ENCODE measurements around the gene TEAD1. TPM values are rescaled to one million over a fixed set of nuclear protein-coding genes. Genes with fewer than 3 reads are reported as not detected.

The TEAD1 gene
- total RNA-seq, 1 donor: 176 TPM

DNA sequence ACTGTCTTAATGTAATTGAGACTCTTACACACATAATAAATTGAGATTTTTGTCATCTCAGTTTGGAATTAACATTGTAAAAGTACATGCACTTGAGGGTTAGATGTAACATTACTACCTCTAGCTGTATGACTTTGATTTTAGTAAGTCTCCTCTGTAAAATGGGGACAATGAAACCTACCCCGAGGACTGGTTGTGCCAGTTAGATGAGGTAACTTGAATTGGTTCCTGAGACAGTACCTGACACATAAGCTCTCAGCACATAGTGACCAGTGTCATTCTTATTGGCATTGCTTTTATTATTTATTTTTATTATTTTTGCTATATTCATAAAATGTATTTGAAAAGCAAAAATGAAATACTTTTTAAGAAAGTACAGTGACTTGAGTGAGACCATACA, 114.8 kb downstream of the TEAD1 start:
- TF ChIP-seq, protein P1, sequence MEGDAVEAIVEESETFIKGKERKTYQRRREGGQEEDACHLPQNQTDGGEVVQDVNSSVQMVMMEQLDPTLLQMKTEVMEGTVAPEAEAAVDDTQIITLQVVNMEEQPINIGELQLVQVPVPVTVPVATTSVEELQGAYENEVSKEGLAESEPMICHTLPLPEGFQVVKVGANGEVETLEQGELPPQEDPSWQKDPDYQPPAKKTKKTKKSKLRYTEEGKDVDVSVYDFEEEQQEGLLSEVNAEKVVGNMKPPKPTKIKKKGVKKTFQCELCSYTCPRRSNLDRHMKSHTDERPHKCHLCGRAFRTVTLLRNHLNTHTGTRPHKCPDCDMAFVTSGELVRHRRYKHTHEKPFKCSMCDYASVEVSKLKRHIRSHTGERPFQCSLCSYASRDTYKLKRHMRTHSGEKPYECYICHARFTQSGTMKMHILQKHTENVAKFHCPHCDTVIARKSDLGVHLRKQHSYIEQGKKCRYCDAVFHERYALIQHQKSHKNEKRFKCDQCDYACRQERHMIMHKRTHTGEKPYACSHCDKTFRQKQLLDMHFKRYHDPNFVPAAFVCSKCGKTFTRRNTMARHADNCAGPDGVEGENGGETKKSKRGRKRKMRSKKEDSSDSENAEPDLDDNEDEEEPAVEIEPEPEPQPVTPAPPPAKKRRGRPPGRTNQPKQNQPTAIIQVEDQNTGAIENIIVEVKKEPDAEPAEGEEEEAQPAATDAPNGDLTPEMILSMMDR (IDR thresholded peaks at IDR 0.05; ENCODE audit: extremely low read depth, low read depth, low read length): no peak
- Histone ChIP-seq H2AFZ (ENCODE audit: low read length) (no peak overlapping the region), H3K4me3 (ENCODE audit: insufficient read depth, low read length) (no peak overlapping the region), H4K20me1 (ENCODE audit: insufficient read depth, low read length) (peaks cover 49% of the 10 kb centered on the region), H3K9me3 (ENCODE audit: low read depth, low read length) (no peaks in the 10 kb centered on the region), H3K4me1 (ENCODE audit: insufficient read depth, low read length) (peaks cover 48% of the 10 kb centered on the region), H3K79me2 (ENCODE audit: insufficient read depth, low read length) (peaks cover 81% of the 10 kb centered on the region), H3K27me3 (ENCODE audit: insufficient read depth, low read length) (no peaks in the 10 kb centered on the region), H3K36me3 (ENCODE audit: insufficient read depth, low read length) (peaks cover 10% of the 10 kb centered on the region), H3K27ac (ENCODE audit: low read depth, low read length) (no peak overlapping the region), H3K4me2 (ENCODE audit: insufficient read depth, low read length) (no peak overlapping the region)
- DNase-seq (ENCODE audit: insufficient read length, low spot score, missing footprints): no peak

DNA sequence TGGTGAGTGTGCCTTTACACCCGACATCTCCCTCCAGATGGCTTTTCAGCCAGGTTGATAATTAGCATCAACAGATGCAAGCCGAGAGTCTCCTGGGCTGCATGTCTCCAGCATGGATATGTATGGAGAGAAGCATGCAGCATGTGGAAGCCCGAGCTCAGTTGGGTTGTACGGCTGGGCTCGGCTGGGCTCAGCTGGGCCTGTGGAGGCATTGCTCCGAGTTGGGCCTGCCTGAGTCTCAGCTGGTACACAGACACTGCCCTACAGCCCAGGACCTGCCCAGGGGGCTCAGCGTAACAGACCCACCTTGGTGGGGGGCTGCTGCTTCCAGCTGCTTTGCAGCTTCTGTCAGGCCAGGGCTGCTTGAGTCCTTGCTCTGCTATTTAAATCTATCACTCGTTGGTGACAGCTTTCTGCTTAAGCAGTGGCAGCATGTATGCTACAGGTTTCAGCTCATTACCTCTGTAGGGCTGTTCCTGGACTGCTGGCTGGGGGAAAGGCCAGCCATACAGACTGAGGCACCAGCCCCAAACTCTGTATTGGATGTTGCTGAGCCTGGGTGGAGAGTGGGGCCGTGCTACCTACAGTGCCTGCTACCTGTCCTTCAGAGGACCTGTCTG, 115.5 kb downstream of the TEAD1 start:
- H3K27ac ChIP-seq (ENCODE audit: low read depth, low read length): no peak overlapping the region
- H4K20me1 ChIP-seq (ENCODE audit: insufficient read depth, low read length): peaks cover 49% of the 10 kb centered on the region
- TF ChIP-seq, protein P1 (IDR thresholded peaks at IDR 0.05; ENCODE audit: extremely low read depth, low read depth, low read length): no peak
- peaks cover 49% of the 10 kb centered on the region for H3K4me1 ChIP-seq (ENCODE audit: insufficient read depth, low read length)
- H3K27me3 ChIP-seq (ENCODE audit: insufficient read depth, low read length): no peaks in the 10 kb centered on the region
- peaks cover 10% of the 10 kb centered on the region for H3K36me3 ChIP-seq (ENCODE audit: insufficient read depth, low read length)
- no peak for DNase-seq (ENCODE audit: insufficient read length, low spot score, missing footprints)
- H2AFZ ChIP-seq (ENCODE audit: low read length): no peak overlapping the region
- H3K4me2 ChIP-seq (ENCODE audit: insufficient read depth, low read length): no peak overlapping the region
- H3K9me3 ChIP-seq (ENCODE audit: low read depth, low read length): no peaks in the 10 kb centered on the region
- H3K79me2 ChIP-seq (ENCODE audit: insufficient read depth, low read length): peaks cover 81% of the 10 kb centered on the region
- no peak overlapping the region for H3K4me3 ChIP-seq (ENCODE audit: insufficient read depth, low read length)

DNA sequence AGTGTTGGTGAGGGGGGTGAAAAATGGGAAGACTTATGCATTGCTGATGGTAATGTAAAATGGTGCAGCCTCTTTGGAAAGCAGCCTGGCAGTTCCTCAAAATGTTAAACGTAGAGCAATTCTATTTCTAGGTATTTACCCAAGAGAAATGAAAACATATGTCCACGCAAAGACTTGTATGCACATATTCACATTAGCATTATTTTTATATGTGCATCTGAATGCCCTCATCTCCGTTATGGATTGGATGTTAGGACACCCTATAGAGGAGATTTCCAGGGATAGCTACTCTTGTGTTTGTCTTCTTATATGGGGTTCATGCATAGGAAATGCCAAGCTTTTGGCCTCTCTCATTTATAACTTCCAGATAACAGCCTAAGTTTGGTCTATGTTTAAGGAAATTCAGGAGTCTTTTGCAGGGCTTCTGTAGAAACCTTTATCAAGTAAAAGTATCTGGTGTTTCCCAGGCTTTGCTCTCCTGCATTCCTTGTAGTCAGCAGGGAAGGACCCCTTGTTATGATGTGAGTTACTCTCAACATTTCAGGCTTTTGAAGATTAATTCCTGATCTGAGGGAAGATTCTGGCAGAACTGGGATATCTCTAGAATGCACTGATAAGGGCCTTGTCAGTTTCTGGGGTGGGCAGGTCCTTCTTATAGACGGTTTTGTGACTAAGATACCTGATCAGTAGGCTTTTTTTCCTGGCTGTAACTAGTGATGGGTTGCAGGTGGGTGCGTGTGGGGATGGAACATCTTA, 116.8 kb downstream of the TEAD1 start:
- Histone ChIP-seq H3K79me2 (ENCODE audit: insufficient read depth, low read length) (peaks cover 81% of the 10 kb centered on the region), H4K20me1 (ENCODE audit: insufficient read depth, low read length) (peaks cover 54% of the 10 kb centered on the region), H3K27me3 (ENCODE audit: insufficient read depth, low read length) (no peaks in the 10 kb centered on the region), H3K4me1 (ENCODE audit: insufficient read depth, low read length) (peaks cover 49% of the 10 kb centered on the region), H2AFZ (ENCODE audit: low read length) (no peak overlapping the region), H3K27ac (ENCODE audit: low read depth, low read length) (no peak overlapping the region), H3K36me3 (ENCODE audit: insufficient read depth, low read length) (peaks cover 21% of the 10 kb centered on the region), H3K4me2 (ENCODE audit: insufficient read depth, low read length) (no peak overlapping the region), H3K9me3 (ENCODE audit: low read depth, low read length) (no peaks in the 10 kb centered on the region), H3K4me3 (ENCODE audit: insufficient read depth, low read length) (no peak overlapping the region)
- TF ChIP-seq, protein P1 (IDR thresholded peaks at IDR 0.05; ENCODE audit: extremely low read depth, low read depth, low read length): no peak
- DNase-seq (ENCODE audit: insufficient read length, low spot score, missing footprints): no peak

DNA sequence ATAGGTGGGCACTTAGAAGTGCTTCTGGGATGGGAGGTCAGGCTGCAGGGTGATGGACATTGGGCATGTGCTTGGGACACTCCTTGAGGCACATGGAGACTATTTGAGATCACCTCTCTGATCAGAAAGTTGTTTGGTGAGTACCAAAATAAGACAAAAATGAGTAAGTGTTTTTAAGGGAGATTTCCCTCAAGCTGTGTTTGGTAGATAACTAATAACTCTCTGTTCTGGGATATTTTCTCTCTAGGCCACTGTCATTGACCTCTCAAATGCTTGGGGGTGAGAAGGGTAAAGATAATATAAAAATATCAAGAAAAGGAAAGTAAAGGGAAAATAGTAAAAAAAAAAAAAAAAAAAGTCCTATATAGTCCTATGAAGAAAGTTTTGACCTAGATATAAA, 117.8 kb downstream of the TEAD1 start:
- Histone ChIP-seq H3K79me2 (ENCODE audit: insufficient read depth, low read length) (peaks cover 78% of the 10 kb centered on the region), H3K9me3 (ENCODE audit: low read depth, low read length) (no peaks in the 10 kb centered on the region), H3K4me3 (ENCODE audit: insufficient read depth, low read length) (no peak overlapping the region), H3K27ac (ENCODE audit: low read depth, low read length) (peak overlapping the region; percentile 37), H3K27me3 (ENCODE audit: insufficient read depth, low read length) (no peaks in the 10 kb centered on the region), H3K4me2 (ENCODE audit: insufficient read depth, low read length) (no peak overlapping the region), H4K20me1 (ENCODE audit: insufficient read depth, low read length) (peaks cover 59% of the 10 kb centered on the region), H2AFZ (ENCODE audit: low read length) (no peak overlapping the region), H3K36me3 (ENCODE audit: insufficient read depth, low read length) (peaks cover 23% of the 10 kb centered on the region), H3K4me1 (ENCODE audit: insufficient read depth, low read length) (peaks cover 42% of the 10 kb centered on the region)
- TF ChIP-seq, protein P1 (IDR thresholded peaks at IDR 0.05; ENCODE audit: extremely low read depth, low read depth, low read length): no peak
- DNase-seq (ENCODE audit: insufficient read length, low spot score, missing footprints): no peak
